Natural killer cell (primary cell): ENCODE data around the gene SLC25A21. TPM values are rescaled to one million over a fixed set of nuclear protein-coding genes. Genes with fewer than 3 reads are reported as not detected.

Experiments
- ATAC-seq, 3 donors: fragments of 150-1000 bp in 2 of 3; fragments of 200-7000 bp in 1 of 3; cut with Tn5 transposase; 1 replicate in 1 of 3; 2 replicates in 2 of 3; pipeline ENCODE4 v1.10.0; 2021; ENCODE audit warnings: mild to moderate bottlenecking in 2 of 3, moderate library complexity in 2 of 3
- DNase-seq, 2 donors: peaks; one replicate each; pipeline versions ENCODE4 v3.0.0 to v3.0.0-alpha.2; 2013 to 2021; ENCODE audit warnings: mixed read lengths in 1 of 2
- H3K27ac ChIP-seq: one replicate; pipeline ENCODE4 v1.5.1; 2013; ENCODE audit warnings: mild to moderate bottlenecking, low read length
- H3K27me3 ChIP-seq: one replicate; pipeline ENCODE4 v1.6.1; 2013; ENCODE audit warnings: low read length; ENCODE audit not compliant: control insufficient read depth, insufficient read depth
- H3K36me3 ChIP-seq: one replicate; pipeline ENCODE4 v1.6.1; 2013; ENCODE audit warnings: low read length; ENCODE audit not compliant: control insufficient read depth, insufficient read depth
- H3K4me1 ChIP-seq: one replicate; pipeline ENCODE4 v1.6.1; 2013; ENCODE audit warnings: low read length; ENCODE audit not compliant: control insufficient read depth, insufficient read depth
- H3K4me3 ChIP-seq: one replicate; pipeline ENCODE4 v1.5.1; 2013; ENCODE audit warnings: low read length
- H3K9me3 ChIP-seq: one replicate; pipeline ENCODE4 v1.6.1; 2013; ENCODE audit warnings: low read length; ENCODE audit not compliant: control insufficient read depth, insufficient read depth
- H3K27ac Mint-ChIP-seq, 2 donors: one replicate each; pipeline ENCODE4 v1.8.0; 2022; ENCODE audit warnings: mild to moderate bottlenecking in 2 of 2, mixed read lengths in 2 of 2, moderate library complexity in 1 of 2
- H3K27me3 Mint-ChIP-seq, 2 donors: one replicate each; pipeline ENCODE4 v1.8.0; 2022; ENCODE audit warnings: low read depth in 2 of 2, mixed read lengths in 2 of 2
- H3K36me3 Mint-ChIP-seq: one replicate; pipeline ENCODE4 v1.8.0; 2022; ENCODE audit warnings: mixed read lengths
- H3K4me1 Mint-ChIP-seq, 2 donors: one replicate each; pipeline ENCODE4 v1.8.0; 2022; ENCODE audit warnings: mixed read lengths in 2 of 2
- H3K4me3 Mint-ChIP-seq: one replicate; pipeline ENCODE4 v1.8.0; 2022; ENCODE audit warnings: mild to moderate bottlenecking, moderate library complexity, mixed read lengths
- H3K9me3 Mint-ChIP-seq, 2 donors: one replicate each; pipeline ENCODE4 v1.8.0; 2022; ENCODE audit warnings: mixed read lengths in 2 of 2
- WGBS: methylation state at CpG from one replicate; pipeline ENCODE4 v1.1.7; 2013; ENCODE audit warnings: missing lambda C conversion rate; ENCODE audit not compliant: insufficient coverage; 5-methylcytosine and 5-hydroxymethylcytosine counted together
- intact Hi-C: fragments of 100-400 bp; cut with micrococcal nuclease; formaldehyde crosslinking; loops from one replicate; pipeline ENCODE4 v1.14.2; 2022
- total RNA-seq, 4 donors: library from RNA; stranded (reverse); fragments of 120-200 nt in 1 of 4; gene quantifications; one replicate each; pipeline versions ENCODE4 v1.2.3 to v1.2.4, GENCODE V29; 2013 to 2022
- TF ChIP-seq, protein P1 (sequence below): fragments of 200-600 bp; IDR thresholded peaks from one replicate; pipeline ENCODE4 v1.8.0; 2022; ENCODE audit warnings: antibody characterized with exemption

Gene SLC25A21
- total RNA-seq, 3 donors from 2014 or later (not counting 1 experiment from before 2014, with no cell fraction given), result not detected

DNA sequence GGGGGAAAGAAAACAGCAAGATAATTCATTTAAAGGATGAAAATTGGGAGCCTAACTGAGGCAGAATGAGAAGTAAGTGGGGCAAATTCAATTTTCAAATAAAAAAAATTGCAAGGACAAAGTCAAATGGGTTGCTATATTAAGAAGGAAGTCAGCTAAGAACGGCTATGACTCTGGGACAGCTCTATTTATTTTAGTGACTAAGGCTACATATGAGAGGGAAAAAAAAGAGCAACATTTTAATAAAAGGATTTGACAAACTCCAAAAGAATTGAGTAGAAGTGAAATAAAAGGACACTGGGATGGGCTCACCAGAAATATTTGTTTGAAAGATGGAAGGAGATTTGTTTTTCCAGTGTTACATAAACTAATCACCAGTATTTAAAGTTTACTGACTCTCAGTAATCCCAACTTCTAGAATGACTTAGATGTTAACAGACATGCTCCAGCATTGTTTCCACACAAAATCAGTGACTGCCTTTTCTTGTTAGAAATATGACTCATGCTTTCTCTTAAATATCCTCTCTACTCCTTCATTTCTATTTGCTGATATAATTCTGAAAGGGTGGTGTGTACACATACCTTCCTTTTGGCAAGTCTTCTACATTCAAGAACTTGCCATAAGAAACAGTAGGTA, 198.5 kb downstream of the SLC25A21 start:
- Histone ChIP-seq H3K27ac (no peak overlapping the region), H3K4me3 (no peak overlapping the region), H3K27me3 (no peaks in the 10 kb centered on the region), H3K4me1 (no peaks in the 10 kb centered on the region), H3K9me3 (no peaks in the 10 kb centered on the region), H3K36me3 (no peaks in the 10 kb centered on the region)
- TF ChIP-seq, protein P1, sequence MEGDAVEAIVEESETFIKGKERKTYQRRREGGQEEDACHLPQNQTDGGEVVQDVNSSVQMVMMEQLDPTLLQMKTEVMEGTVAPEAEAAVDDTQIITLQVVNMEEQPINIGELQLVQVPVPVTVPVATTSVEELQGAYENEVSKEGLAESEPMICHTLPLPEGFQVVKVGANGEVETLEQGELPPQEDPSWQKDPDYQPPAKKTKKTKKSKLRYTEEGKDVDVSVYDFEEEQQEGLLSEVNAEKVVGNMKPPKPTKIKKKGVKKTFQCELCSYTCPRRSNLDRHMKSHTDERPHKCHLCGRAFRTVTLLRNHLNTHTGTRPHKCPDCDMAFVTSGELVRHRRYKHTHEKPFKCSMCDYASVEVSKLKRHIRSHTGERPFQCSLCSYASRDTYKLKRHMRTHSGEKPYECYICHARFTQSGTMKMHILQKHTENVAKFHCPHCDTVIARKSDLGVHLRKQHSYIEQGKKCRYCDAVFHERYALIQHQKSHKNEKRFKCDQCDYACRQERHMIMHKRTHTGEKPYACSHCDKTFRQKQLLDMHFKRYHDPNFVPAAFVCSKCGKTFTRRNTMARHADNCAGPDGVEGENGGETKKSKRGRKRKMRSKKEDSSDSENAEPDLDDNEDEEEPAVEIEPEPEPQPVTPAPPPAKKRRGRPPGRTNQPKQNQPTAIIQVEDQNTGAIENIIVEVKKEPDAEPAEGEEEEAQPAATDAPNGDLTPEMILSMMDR, result no peak
- Mint-ChIP-seq H3K4me3 (no peak overlapping the region), H3K9me3 (peaks cover 7% of the 10 kb centered on the region in 2 donors), H3K27ac (no peak overlapping the region), H3K27me3 (no peaks in the 10 kb centered on the region), H3K4me1 (no peaks in the 10 kb centered on the region), H3K36me3 (no peaks in the 10 kb centered on the region)
- no peak for ATAC-seq
- DNase-seq, result no peak
- intact Hi-C loops, result no loop called here
- 46% methylated on average over 1 of the region's 1 CpG for WGBS

DNA sequence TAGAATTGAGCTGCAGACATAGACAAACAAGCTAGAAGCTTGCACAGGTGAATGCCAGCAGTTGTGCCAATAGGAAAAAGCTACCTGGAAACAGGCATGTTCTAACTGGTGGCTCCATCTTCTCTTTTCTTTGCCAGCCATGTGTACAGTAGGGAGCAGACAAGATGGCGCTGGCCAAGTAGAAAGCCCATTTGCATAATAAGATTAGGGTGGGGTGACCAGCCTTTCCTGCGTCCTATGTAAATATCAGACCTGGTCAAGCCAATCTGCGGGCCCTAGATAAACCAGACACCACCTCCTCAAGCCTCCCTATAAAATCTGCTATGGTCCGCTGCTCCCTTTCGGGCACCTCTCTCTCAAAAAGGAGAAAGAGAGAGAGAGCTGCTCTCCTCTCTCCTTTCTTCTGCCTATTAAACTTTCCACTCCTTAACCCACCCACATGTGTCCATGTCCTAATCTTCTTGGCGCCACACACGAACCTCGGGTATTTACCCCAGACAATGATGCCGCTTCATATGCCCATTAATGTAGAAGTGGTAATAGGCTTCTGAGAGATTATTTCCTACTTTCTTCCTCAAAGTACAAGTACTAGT, 201.0 kb downstream of the SLC25A21 start:
- no peak overlapping the region for H3K4me3 Mint-ChIP-seq
- Histone ChIP-seq H3K4me3 (no peak overlapping the region), H3K27me3 (no peaks in the 10 kb centered on the region), H3K36me3 (no peaks in the 10 kb centered on the region), H3K4me1 (no peaks in the 10 kb centered on the region), H3K27ac (no peak overlapping the region), H3K9me3 (no peaks in the 10 kb centered on the region)
- no peak overlapping the region for H3K27ac Mint-ChIP-seq
- ATAC-seq (no peak), DNase-seq (no peak)
- H3K4me1 Mint-ChIP-seq, result no peaks in the 10 kb centered on the region
- H3K9me3 Mint-ChIP-seq, result peaks cover 13 to 16% of the 10 kb centered on the region in 2 donors
- intact Hi-C loops, result no loop called here
- no peaks in the 10 kb centered on the region for H3K27me3 Mint-ChIP-seq
- H3K36me3 Mint-ChIP-seq, result no peaks in the 10 kb centered on the region
- 95% methylated on average over 4 of the region's 9 CpGs for WGBS
- TF ChIP-seq, protein P1, result no peak

- no peaks in the 10 kb centered on the region for H3K27me3 ChIP-seq
- Mint-ChIP-seq H3K36me3 (no peaks in the 10 kb centered on the region), H3K4me3 (no peak overlapping the region), H3K27me3 (no peaks in the 10 kb centered on the region), H3K9me3 (peaks cover 14 to 15% of the 10 kb centered on the region in 2 donors), H3K27ac (no peak overlapping the region), H3K4me1 (no peaks in the 10 kb centered on the region)
- H3K36me3 ChIP-seq, result no peaks in the 10 kb centered on the region
- ATAC-seq, result no peak
- TF ChIP-seq, protein P1, result no peak
- H3K4me1 ChIP-seq, result no peaks in the 10 kb centered on the region
- DNase-seq, result no peak
- WGBS, result 54% methylated on average over 7 of the region's 9 CpGs
- no peak overlapping the region for H3K4me3 ChIP-seq
- H3K27ac ChIP-seq, result no peak overlapping the region
- intact Hi-C loops, result no loop called here
- H3K9me3 ChIP-seq, result no peaks in the 10 kb centered on the region
These were observed 204.4 kb downstream of the SLC25A21 start for GRCh38 chr14:36967892-36968555.
